BJ (cell line): Measurements from ENCODE around the gene ATF6. TPM values are rescaled to one million over a fixed set of nuclear protein-coding genes. Genes with fewer than 3 reads are reported as not detected.
A peak's percentile ranks its signal among the peaks of the same experiment; 100 is the strongest.

ENCODE experiments used
- CTCF ChIA-PET: fragments of 350-600 bp; formaldehyde crosslinking; extraction: SDS; loops from one replicate; lab custom pipeline; 2021; ENCODE audit warnings: antibody characterized with exemption, inconsistent platforms; lab: Yijun Ruan, JAX
- POLR2A ChIA-PET: fragments of 300-600 bp; sonication (Branson Sonifier 250); formaldehyde crosslinking; extraction: SDS; loops from one replicate; lab custom pipeline; 2021; ENCODE audit warnings: antibody characterized with exemption; lab: Charles Lee
- DNase-seq: peaks from one replicate; pipeline ENCODE4 v3.0.0-alpha.2; 2011; ENCODE audit warnings: low read depth
- H3K27me3 ChIP-seq: 2 replicates; pipeline ENCODE4 v1.6.0; 2011; ENCODE audit warnings: low read length; ENCODE audit not compliant: control insufficient read depth, insufficient read depth
- H3K36me3 ChIP-seq: 2 replicates; pipeline ENCODE4 v1.5.1; 2011; ENCODE audit warnings: low read length; ENCODE audit not compliant: control insufficient read depth, insufficient read depth
- H3K4me3 ChIP-seq: 2 replicates; pipeline ENCODE4 v1.5.1; 2011; ENCODE audit warnings: low read depth, mild to moderate bottlenecking, control low read depth, low read length
- polyA plus RNA-seq: library from polyadenylated mRNA; depleted of rRNA; stranded (reverse); fragments of >200 nt; gene quantifications from 2 replicates; pipeline ENCODE4 v1.2.3, GENCODE V29; 2011
- TF ChIP-seq, protein P1 (sequence below): IDR thresholded peaks from 2 replicates; pipeline ENCODE4 v1.5.1; 2011; ENCODE audit warnings: low read depth, mild to moderate bottlenecking, control low read depth, inconsistent platforms, low read length, moderate library complexity; ENCODE audit not compliant: insufficient read depth

The ATF6 gene
- polyA plus RNA-seq, 1 experiment = 22.2 TPM

DNA sequence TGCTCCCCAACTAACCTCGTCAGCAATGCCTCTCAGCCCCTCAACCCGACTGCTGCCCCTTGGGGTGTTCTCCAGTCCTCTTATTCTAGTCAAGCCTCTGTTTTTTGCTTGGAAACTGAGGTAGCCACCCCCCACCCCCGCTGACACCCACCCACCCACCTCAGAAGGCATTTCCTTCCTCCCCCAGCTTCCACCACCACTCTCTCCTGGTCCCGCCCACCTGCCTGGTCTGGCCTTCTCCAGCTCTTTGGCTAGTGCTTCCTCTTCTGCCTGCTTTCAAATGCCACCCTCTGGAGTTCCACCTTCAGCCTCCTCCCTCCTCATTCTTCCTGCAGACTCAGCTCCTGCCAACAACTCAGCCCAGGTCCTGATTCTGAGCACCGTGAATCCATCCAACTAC lies 222.3 kb downstream of the ATF6 start:
- ChIA-PET POLR2A (no interaction called here), CTCF (interaction anchor here (1.3 kb wide), 1 partner anchor 123 kb away, joined by 3 read pairs; no protein-coding TSS in a partner anchor)
- no peak for DNase-seq
- TF ChIP-seq, protein P1, sequence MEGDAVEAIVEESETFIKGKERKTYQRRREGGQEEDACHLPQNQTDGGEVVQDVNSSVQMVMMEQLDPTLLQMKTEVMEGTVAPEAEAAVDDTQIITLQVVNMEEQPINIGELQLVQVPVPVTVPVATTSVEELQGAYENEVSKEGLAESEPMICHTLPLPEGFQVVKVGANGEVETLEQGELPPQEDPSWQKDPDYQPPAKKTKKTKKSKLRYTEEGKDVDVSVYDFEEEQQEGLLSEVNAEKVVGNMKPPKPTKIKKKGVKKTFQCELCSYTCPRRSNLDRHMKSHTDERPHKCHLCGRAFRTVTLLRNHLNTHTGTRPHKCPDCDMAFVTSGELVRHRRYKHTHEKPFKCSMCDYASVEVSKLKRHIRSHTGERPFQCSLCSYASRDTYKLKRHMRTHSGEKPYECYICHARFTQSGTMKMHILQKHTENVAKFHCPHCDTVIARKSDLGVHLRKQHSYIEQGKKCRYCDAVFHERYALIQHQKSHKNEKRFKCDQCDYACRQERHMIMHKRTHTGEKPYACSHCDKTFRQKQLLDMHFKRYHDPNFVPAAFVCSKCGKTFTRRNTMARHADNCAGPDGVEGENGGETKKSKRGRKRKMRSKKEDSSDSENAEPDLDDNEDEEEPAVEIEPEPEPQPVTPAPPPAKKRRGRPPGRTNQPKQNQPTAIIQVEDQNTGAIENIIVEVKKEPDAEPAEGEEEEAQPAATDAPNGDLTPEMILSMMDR = no peak
- Histone ChIP-seq H3K36me3 (no peaks in the 10 kb centered on the region), H3K27me3 (no peaks in the 10 kb centered on the region), H3K4me3 (no peak overlapping the region)

DNA sequence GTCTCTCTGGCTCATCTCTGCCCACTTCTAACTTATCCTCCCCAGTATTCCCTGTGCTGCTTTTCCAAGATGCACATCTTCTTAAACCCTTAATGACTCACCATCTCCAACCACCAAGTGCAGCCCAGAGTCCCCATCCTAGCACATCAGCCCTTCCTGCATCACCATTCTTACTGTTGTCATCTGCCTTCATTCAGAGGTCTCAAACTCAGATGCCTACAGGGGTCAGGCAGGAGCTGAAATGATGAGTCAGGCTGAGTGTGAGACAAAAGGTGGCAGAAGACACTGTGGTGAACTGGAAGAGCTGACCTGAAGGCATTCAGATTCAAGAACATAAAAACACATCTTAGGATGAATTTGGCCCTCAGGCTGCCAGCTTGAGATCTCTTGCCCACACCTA lies 223.0 kb downstream of the ATF6 start:
- TF ChIP-seq, protein P1 = no peak
- ChIA-PET POLR2A (no interaction called here), CTCF (no interaction called here)
- Histone ChIP-seq H3K4me3 (no peak overlapping the region), H3K27me3 (no peaks in the 10 kb centered on the region), H3K36me3 (no peaks in the 10 kb centered on the region)
- DNase-seq = no peak

DNA sequence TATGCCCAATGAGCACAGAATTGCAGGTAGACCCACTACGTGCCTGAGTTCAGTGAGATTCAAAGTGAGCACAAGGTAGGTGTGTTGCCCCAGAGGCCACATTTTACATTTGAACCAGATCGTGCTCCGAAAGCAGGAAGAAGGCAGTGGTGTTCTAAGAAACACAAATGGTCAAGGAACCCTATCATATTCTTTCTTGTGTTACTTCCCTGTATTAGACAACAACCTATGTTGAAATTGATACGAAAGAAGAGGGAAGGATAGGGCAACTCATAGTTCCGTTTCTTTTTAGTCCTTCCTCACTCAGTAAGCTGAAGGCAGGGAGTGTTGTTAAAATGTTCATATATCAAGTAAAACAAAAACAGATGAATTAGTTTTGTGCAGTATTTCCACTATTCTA lies 223.7 kb downstream of the ATF6 start:
- ChIA-PET CTCF (no interaction called here), POLR2A (no interaction called here)
- DNase-seq = no peak
- TF ChIP-seq, protein P1 = no peak
- Histone ChIP-seq H3K36me3 (no peaks in the 10 kb centered on the region), H3K4me3 (no peak overlapping the region), H3K27me3 (no peaks in the 10 kb centered on the region)

DNA sequence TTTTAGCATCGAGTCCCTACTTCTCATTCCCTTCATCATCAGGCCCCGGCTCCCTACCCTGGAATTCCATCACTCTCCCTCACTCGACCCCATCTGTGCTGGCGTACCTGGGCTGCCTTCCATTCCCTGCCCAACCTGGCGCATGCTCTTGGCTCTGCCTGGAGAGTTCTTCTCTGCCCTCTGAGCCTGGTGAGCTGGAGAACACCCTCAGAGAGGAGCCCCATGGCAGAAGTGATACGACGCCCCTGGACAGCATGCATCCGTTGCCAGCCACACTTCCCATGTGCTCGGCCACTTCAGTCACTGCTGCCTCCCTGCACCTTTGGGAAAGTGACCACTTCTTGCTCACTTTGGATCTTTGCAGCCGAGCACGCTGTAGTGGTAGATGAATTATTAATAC lies 227.5 kb downstream of the ATF6 start:
- H3K27me3 ChIP-seq = no peaks in the 10 kb centered on the region
- no peak overlapping the region for H3K4me3 ChIP-seq
- TF ChIP-seq, protein P1 = no peak
- no peak for DNase-seq
- no peaks in the 10 kb centered on the region; the same call in 1 of the 2 replicates for H3K36me3 ChIP-seq
- CTCF ChIA-PET = interaction anchor here (1.2 kb wide), 1 partner anchor 44 kb away, joined by 3 read pairs; no protein-coding TSS in a partner anchor
- POLR2A ChIA-PET = no interaction called here

DNA sequence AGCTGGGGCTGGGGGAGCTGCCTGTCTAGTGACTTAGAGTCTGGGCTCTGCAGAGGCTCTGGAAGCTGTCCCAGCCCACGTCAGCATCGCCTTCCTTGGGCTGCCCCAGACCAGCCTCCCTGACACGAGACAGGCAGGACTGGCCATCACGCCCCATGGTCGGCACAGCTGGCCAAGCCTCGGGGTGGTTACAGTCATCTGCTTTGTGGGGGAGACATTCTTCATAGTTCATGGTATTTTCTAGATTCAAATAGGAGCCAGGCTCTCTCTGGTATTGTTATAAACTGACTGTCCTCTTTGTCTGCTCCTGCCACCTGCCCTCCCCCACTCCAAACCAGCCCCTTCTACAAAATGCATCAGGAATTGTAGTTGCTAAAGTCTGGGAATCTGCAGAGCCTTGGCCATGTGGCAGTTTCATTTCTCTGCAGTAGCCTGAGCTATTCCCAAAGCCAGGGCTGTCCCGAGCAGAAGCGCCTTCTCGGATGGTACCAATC lies 228.1 kb downstream of the ATF6 start:
- Histone ChIP-seq H3K4me3 (no peak overlapping the region), H3K27me3 (no peaks in the 10 kb centered on the region), H3K36me3 (no peaks in the 10 kb centered on the region; the same call in 1 of the 2 replicates)
- ChIA-PET CTCF (interaction anchor here (1.0 to 1.6 kb wide), 3 partner anchors 24 to 43 kb away, joined by 3 to 5 read pairs (median 3); partner anchors contain the start of gene OLFML2B), POLR2A (interaction anchor here (0.6 kb wide), 1 partner anchor 233 kb away, joined by 3 read pairs; no protein-coding TSS in a partner anchor)
- TF ChIP-seq, protein P1 = no peak
- DNase-seq = peak; percentile 35
